Measurements from ENCODE around the gene STK32B. TPM values are rescaled to one million over a fixed set of nuclear protein-coding genes. Genes with fewer than 3 reads are reported as not detected.

Gene STK32B
- total and polyA plus RNA-seq, 2 experiments from 2014 or later: 0.71 to 2.3 TPM

- no peaks in the 10 kb centered on the region for H3K9me3 Mint-ChIP-seq
Measured at GRCh38 chr4:5027346-5027745, 23.9 kb upstream of the STK32B start.

More at GRCh38 chr4:5027346-5027745, 23.9 kb upstream of the STK32B start:
- no peaks in the 10 kb centered on the region for H3K36me3 ChIP-seq (ENCODE audit: insufficient read depth)
- H3K4me1 ChIP-seq (ENCODE audit: insufficient read depth): no peaks in the 10 kb centered on the region
- no peak overlapping the region for H3K27ac ChIP-seq (ENCODE audit: low read depth)
- TF ChIP-seq JUNB (IDR thresholded peaks at IDR 0.05; ENCODE audit: unreplicated experiment) (no peak), CREB1 (CRISPR knock-in tag; IDR thresholded peaks at IDR 0.05; ENCODE audit: low read depth) (no peak), NANOG (IDR thresholded peaks at IDR 0.05; ENCODE audit: borderline replicate concordance) (no peak), EZH2phosphoT487 (IDR thresholded peaks at IDR 0.05; ENCODE audit: unreplicated experiment) (no peak)
- TF ChIP-seq, protein P1, sequence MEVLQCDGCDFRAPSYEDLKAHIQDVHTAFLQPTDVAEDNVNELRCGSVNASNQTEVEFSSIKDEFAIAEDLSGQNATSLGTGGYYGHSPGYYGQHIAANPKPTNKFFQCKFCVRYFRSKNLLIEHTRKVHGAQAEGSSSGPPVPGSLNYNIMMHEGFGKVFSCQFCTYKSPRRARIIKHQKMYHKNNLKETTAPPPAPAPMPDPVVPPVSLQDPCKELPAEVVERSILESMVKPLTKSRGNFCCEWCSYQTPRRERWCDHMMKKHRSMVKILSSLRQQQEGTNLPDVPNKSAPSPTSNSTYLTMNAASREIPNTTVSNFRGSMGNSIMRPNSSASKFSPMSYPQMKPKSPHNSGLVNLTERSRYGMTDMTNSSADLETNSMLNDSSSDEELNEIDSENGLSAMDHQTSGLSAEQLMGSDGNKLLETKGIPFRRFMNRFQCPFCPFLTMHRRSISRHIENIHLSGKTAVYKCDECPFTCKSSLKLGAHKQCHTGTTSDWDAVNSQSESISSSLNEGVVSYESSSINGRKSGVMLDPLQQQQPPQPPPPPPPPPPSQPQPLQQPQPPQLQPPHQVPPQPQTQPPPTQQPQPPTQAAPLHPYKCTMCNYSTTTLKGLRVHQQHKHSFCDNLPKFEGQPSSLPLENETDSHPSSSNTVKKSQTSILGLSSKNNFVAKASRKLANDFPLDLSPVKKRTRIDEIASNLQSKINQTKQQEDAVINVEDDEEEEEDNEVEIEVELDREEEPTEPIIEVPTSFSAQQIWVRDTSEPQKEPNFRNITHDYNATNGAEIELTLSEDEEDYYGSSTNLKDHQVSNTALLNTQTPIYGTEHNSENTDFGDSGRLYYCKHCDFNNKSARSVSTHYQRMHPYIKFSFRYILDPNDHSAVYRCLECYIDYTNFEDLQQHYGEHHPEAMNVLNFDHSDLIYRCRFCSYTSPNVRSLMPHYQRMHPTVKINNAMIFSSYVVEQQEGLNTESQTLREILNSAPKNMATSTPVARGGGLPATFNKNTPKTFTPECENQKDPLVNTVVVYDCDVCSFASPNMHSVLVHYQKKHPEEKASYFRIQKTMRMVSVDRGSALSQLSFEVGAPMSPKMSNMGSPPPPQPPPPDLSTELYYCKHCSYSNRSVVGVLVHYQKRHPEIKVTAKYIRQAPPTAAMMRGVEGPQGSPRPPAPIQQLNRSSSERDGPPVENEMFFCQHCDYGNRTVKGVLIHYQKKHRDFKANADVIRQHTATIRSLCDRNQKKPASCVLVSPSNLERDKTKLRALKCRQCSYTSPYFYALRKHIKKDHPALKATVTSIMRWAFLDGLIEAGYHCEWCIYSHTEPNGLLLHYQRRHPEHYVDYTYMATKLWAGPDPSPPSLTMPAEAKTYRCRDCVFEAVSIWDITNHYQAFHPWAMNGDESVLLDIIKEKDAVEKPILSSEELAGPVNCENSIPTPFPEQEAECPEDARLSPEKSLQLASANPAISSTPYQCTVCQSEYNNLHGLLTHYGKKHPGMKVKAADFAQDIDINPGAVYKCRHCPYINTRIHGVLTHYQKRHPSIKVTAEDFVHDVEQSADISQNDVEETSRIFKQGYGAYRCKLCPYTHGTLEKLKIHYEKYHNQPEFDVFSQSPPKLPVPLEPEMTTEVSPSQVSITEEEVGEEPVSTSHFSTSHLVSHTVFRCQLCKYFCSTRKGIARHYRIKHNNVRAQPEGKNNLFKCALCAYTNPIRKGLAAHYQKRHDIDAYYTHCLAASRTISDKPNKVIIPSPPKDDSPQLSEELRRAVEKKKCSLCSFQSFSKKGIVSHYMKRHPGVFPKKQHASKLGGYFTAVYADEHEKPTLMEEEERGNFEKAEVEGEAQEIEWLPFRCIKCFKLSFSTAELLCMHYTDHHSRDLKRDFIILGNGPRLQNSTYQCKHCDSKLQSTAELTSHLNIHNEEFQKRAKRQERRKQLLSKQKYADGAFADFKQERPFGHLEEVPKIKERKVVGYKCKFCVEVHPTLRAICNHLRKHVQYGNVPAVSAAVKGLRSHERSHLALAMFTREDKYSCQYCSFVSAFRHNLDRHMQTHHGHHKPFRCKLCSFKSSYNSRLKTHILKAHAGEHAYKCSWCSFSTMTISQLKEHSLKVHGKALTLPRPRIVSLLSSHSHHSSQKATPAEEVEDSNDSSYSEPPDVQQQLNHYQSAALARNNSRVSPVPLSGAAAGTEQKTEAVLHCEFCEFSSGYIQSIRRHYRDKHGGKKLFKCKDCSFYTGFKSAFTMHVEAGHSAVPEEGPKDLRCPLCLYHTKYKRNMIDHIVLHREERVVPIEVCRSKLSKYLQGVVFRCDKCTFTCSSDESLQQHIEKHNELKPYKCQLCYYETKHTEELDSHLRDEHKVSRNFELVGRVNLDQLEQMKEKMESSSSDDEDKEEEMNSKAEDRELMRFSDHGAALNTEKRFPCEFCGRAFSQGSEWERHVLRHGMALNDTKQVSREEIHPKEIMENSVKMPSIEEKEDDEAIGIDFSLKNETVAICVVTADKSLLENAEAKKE (CRISPR knock-in tag; IDR thresholded peaks at IDR 0.05): no peak
- TF ChIP-seq, protein P2, sequence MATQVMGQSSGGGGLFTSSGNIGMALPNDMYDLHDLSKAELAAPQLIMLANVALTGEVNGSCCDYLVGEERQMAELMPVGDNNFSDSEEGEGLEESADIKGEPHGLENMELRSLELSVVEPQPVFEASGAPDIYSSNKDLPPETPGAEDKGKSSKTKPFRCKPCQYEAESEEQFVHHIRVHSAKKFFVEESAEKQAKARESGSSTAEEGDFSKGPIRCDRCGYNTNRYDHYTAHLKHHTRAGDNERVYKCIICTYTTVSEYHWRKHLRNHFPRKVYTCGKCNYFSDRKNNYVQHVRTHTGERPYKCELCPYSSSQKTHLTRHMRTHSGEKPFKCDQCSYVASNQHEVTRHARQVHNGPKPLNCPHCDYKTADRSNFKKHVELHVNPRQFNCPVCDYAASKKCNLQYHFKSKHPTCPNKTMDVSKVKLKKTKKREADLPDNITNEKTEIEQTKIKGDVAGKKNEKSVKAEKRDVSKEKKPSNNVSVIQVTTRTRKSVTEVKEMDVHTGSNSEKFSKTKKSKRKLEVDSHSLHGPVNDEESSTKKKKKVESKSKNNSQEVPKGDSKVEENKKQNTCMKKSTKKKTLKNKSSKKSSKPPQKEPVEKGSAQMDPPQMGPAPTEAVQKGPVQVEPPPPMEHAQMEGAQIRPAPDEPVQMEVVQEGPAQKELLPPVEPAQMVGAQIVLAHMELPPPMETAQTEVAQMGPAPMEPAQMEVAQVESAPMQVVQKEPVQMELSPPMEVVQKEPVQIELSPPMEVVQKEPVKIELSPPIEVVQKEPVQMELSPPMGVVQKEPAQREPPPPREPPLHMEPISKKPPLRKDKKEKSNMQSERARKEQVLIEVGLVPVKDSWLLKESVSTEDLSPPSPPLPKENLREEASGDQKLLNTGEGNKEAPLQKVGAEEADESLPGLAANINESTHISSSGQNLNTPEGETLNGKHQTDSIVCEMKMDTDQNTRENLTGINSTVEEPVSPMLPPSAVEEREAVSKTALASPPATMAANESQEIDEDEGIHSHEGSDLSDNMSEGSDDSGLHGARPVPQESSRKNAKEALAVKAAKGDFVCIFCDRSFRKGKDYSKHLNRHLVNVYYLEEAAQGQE (IDR thresholded peaks at IDR 0.05; ENCODE audit: unreplicated experiment): no peak
- no peak for DNase-seq (ENCODE audit: low spot score)
- no peaks in the 10 kb centered on the region for H4K20me1 ChIP-seq (replicated peaks; ENCODE audit: insufficient read depth)
- H3K9me2 ChIP-seq (ENCODE audit: insufficient read depth): no peaks in the 10 kb centered on the region
- no peaks in the 10 kb centered on the region for H3K79me2 ChIP-seq (replicated peaks; ENCODE audit: insufficient read depth)
- Mint-ChIP-seq H3K27me3 (ENCODE audit: insufficient read depth, low read depth, poor library complexity) (peaks cover 5% of the 10 kb centered on the region), H3K36me3 (ENCODE audit: low read depth) (no peaks in the 10 kb centered on the region; the same call in 2 of the 3 replicates), H3K27ac (no peak overlapping the region), H3K4me1 (peaks cover 2% of the 10 kb centered on the region; the same call in 1 of the 3 replicates), H3K4me3 (no peak overlapping the region)
- H3K4me3 ChIP-seq: no peak overlapping the region
- H2AFZ ChIP-seq: no peak overlapping the region
- no peak overlapping the region for H3K4me2 ChIP-seq
- no peak for ATAC-seq
- H3K27me3 ChIP-seq (ENCODE audit: insufficient read depth): no peaks in the 10 kb centered on the region
- H3F3A ChIP-seq (replicated peaks; ENCODE audit: low read depth): no peaks in the 10 kb centered on the region
